COLO829 (cell line): ENCODE results near the gene ZYX.
"Not testable (repeated sequence)": the region's sequence is repeated elsewhere in the genome, so short reads cannot be mapped to it uniquely, and the experiment has no call there.

ENCODE experiments used
- DNase-seq: peaks from one replicate; pipeline ENCODE4 v3.0.0; 2012; ENCODE audit warnings: low spot score

Gene ZYX

DNA sequence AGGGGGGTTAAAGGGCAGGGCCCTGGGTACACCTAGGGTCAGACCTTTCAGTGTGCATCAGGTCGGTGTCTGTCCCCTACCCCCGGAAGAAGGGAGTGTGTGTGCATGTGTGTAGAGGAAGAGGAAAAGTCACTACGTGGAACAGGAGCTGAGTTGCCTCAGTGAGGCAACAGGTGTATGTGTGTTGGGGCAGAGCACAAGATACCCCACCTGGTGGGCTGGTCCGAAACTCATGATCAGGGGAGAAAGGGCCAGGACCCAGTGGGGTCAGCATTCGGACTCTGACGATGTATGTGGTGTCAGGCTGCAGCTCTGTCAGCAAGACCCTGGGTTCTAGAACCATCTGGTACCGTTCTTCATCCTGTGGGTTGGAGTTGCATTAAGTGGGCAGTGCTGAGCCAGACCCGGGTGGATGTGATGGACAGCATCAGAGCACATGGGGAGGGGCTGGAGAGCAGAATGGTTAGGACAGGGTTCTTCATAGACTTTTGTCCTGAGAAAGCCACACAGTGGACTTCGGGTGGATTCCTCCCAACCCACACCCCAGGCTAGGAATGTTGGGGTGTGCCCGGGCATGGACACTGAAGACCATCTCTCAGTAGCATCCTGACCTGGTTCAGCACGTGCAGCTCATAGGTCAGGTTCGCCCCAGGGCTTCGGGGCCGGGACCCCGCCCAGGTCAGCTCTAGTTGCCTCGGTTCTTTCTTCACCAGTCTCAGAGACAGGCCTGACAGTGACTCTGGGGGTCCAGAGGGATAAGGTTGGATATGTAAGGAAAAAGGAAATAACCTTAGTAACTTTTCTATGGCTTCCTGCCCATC lies 16.8 kb downstream of the ZYX start:
- DNase-seq: no peak

DNA sequence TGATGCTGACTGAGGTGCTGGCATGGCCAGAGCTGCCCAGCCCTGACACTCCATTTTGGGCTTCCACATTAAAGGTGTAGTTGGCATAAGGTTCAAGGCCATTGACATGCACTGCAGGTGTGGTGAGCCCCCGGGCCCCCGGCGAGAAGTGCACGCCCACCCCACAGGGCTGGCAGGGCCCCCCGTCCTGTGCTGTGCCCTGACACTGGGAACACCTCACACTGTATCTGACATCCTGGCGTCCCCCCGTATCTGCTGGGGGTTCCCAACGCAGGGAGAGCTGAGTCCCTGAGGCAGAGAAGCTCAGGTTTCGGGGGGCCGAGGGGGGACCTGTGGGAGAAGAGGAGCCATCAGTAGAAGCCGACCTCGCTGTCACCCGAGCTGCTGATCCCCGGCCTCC lies 17.5 kb downstream of the ZYX start:
- no peak for DNase-seq

DNA sequence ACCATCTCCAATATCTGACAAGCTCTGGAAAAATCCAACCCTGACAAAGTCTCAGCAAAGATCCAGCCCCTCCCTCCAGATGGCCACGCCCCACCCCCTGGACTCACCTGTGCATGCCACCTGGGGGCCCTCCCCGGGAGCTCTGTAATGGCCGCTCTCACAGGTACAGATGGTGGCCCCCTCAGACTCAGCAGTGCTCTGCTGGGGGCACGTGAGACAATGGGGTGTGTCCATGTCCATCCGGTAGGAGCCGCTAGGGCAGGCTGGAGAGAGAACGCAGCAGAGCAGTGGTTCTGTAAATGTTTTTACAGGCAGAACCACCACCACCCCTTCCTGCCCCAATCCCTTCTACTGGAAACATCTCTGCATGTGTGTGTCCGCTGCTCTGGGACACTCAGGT lies 18.0 kb downstream of the ZYX start:
- DNase-seq: no peak

DNA sequence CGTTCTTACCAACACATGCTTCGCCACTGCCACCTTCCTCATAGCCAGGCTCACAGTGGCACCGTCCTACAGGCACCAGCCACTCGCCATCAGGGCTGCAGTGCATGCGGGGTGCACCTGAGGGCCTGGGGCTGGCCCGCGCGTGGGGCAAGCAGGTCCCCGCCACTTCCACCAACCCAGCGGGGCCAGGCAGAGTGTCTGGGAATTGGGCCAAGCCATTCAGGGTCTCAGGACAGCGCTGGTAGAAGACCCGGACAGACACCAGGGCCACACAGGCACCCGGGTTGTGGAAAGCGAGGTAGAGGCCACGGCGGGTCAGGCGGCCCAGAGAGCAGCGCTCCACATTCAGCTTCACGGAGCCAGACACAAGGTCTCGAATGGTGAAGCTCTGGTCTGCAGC lies 18.5 kb downstream of the ZYX start:
- DNase-seq: no peak

DNA sequence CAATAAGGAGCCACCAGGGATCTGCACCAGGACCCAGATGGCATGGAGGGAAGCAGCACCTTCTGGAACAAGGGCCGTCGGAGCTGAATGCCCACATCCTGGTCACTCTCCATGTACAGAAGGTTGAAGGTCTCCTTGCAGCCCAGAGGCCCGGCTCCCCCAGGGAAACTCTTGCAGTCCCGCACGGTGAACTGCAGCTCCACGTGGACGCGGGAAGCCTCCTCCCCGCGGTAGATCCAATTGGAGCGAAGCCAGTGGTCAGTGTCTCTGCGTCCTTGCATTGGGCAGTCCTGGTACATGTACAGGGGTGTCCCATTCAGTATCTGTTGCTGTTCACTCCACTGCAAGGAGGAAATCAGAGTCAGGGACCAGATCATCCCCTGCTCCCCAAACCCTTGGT lies 20.1 kb downstream of the ZYX start:
- DNase-seq: no peak

DNA sequence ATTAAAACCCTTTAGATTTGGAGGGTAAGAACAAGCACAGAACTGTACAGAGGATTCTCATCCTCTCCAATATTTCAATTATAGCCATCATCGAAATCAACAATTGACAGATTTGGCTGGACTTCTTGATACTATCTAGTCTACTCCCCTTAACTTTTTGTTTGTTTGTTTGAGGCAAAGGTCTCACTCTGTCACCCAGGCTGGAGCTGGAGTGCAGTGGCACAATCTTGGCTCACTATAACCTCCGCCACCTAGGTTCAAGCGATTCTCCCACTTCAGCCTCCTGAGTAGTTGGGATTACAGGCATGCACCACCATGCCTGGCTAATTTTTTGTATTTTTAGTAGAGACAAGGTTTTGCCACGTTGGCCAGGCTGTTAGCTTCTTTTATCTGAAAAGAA lies 21.1 kb downstream of the ZYX start:
- DNase-seq: not testable (repeated sequence)

DNA sequence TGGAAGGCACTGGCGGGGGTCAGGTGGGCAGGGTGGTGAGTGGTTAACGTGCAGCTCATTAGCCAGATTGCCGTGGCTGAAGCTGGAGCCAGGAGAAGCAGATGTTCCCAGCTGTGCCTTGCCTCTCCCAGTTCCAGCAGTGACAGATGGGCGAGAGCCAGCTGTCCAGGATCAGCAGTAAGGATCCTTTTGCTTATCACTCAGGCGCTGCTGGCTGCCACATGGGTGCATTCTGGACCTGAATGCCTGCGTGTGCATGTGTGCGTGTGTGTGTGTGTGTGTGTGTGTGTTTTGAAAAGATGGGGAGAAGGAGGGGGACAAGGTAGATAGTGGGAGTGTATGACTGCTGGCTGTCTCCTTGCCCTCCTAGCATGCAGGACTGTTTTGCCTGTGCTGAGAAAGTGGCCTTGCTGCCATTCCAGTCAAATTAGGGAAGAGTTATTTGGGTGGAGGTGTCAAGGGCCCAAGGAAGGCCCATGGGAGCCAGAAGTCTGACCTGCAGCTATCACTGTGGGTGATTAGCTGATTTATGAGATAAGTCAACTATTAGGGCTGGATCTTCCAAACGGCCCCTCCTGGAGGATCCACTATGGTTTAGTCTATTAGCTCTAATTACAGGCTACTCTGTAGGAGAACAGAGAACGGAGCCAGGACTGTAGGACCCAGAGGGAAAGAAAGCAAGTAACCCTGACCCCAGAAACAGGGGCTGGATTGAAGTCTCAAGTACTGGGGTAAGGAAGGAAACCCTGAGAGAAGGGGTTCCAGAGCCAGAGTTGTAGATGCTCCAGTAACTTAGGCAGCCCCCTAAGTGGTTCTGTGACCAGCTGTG lies 24.2 kb downstream of the ZYX start:
- no peak for DNase-seq

DNA sequence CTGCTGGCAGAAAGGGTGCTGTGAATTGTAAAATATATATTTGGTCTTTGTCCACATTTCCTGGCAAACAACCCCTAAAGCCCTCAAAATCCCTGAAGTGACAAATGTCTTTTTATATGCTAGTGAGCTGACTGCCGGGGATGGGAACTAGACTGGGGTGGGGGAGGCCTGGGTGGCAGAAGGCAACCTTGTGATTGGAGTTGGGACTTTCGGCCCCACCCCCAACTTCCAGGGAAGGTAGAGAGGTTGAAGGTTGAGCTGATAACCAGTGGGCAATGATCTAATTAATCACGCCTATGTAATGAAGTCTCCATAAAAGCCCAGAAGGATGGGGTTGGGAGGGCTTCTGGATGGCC lies 24.8 kb downstream of the ZYX start:
- no peak for DNase-seq

DNA sequence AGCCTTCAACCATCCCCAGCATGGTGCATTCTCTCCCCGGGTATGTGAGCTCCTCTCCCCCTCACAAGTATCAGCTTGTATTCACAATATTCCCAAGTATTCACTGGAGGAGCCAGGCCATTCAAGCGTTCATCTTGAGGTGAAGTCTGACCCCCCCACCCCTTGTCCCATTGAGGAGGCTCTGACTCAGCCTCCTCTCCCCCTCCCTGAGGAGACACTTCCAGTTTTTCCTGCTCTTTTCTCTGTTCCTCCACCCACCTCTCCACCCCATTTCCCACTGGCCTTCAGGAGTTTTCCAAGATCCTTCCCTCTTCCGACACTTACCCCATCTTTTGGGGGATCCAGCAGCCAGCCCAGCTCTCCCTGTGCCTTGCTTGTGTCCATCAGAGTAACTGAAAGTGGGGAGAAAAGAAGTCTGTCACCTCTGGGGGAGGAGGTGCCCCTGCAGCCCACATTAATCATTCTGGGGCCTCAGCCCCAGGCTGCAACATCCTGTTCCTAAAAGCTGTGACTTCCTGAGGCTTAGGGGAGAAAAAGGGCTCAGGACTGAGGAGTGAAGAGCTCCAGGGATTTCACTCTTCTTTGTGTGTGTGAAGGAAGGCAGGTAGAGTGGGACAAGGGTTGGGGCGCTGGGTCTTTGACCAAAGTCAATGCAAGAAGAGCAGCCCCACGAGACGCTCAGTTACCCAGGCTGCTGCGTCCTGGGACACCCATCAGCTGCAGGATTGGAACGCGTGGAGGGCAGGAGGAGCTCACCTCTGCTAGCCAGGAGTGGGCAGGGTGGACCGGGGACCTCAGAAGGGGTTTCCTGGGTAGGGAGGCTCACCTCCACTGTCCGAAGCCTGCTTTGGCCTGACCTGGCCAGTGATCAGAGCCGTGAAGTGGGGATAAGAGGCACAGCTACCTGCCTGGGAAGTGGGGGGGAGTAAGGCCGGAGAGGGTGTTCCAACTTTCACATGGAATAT lies 26.4 kb downstream of the ZYX start:
- DNase-seq: no peak

DNA sequence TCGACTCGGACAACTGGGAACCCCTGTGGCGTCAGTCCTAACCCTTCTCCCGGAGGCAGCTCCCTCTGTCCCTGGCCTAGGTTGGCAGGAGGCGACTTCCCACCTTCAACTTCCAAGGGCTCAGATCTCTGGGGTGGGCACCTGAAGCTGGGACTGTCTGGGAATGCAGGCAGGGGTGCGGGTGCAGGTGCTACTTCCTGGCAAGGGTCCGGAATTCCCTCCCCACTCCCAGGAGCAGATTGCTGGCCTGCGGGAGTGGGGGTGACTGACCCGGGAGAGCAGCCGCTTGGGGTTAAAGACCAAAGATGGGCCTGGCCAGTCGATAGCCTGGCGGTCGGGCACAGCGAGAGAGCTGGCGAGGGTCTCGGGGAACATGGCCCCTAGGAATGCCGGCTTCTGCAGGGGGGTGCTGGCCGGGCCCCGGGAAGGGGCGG lies 27.1 kb downstream of the ZYX start:
- DNase-seq: no peak

DNA sequence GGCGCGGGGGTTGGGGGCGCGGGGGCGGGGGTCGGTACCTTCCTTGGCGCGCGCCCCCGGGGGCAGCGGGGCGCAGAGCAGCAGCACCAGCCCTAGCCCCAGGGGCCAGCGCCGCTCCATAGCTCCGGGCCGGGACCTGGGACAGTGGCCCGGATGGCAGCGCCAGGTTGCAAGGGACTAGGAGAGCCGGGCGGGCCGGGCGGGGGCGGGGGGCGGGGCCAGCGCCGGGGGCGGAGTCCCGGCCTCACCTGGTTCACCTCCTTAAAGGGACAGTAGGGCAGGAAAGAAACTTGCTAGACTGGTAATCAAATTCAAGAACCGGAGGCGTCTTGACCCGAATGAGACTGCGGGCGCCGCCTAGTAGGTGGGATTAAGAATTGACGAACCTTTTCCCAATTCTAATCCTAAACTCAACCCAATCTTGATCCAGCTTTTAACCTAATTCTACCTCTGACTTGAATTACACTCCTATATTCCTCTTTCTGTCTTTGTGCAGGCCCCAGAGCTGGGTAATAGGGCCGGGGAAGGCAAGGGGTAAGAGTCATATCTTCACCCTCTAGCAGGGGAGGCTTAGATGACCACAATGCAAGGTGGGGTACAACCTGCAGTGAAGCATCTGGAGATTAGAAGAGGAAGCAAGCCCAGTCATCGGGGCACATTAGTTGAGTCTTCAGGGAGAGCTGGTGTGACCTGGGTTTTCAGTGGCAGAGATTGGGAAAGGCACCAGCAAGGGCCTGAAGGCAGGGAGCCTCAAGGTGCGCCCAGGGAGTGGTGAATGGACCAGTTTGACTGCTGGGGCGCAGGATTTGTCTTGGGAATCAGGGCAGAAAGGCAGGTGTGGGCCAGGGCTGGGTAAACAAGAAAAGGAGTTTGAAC lies 27.8 kb downstream of the ZYX start, which contains the start of gene EPHA1:
Gene EPHA1 (minus strand): TSS at position 171 of the 876 bp plus-strand sequence. CDS start 51 bp downstream, at position 120.
- DNase-seq: no peak

DNA sequence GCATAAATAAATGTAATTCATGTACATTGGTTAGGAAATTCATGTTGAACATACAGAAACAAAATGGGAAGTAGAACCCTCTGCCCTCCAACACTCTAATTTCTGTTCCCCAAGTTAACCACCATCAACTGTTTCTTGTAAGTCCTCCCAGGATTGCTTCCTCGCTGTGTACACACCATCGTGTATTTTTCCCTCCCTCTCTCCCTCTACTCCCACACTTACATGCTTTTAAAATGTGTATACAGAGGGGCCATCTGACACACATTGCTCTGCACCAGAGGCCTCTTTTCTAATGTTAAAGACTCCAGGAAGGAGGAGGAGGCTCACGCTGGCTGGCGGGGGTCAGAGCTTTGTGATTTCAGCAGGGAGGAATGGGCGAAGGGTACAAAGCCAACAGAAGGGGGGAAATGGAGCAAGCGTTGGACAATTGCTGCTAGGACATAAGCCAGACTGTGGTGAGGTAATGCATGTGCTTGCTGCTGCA lies 29.4 kb downstream of the ZYX start:
- DNase-seq: no peak

DNA sequence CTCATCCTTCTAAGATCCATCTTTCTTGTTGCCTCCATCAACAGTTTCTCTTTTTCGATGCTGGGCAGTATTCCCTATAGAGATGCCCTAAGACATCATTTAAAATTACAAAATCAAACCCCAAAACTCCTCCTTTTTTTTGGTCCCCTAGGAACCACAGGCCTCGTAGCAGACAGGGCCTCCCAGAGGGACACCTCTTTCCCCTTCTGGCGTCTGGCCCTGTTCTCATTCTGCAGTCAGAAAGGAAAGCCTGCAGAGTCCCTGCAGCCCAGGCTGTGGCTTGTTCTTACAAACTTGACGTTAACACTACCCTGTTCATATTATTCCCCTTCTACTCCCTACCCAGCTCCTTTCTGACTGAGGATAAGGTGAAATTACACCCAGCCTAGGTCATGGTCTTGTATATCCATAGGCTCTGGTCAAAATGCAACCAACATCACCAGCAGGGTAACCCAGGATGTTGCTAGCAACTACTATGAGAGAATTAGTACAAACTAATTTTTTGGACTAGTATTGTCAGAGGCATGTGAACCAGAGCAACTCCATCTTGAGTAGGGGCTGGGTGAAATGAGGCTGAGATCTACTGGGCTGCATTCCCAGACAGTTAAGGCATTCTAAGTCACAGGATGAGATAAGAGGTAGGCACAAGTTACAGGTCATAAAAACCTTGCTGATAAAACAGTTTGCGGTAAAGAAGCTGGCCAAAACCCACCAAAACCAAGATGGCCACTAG lies 31.0 kb downstream of the ZYX start:
- DNase-seq: no peak

DNA sequence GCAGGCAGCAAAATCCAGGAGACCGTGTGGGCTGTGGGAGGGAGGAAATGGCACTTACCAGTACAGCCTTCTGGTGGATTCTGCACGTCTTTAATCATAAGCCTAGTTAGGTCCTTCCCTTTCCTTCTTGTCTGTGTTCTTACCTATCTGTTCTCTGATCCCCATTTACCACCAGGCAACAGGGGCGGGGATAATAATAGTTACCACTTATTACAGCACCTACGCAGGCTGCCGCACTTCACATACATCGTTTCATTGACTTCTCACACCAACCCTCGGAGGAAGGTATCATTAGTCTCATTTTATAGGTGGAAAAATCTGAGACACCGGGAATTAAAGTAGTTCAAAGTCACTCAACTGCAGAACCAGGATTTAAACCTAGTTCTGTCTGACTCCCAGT lies 32.0 kb downstream of the ZYX start:
- DNase-seq: no peak

DNA sequence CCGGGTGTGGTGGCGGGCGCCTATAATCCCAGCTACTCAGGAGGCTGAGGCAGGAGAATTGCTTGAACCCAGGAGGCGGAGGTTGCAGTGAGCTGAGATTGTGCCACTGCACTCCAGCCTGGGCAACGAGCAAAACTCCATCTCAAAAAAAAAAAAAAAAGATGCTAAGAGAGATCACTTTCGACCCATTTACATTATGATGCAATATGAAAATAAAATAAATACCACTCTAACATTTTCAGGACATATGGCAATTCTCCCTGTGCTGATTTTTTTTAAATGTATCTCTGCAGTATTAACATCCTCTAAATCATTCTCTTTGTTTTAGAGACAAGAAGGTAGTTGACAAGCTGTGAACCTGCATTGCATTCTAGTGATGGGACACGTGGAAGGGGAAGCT lies 34.1 kb downstream of the ZYX start:
- not testable (repeated sequence) for DNase-seq

DNA sequence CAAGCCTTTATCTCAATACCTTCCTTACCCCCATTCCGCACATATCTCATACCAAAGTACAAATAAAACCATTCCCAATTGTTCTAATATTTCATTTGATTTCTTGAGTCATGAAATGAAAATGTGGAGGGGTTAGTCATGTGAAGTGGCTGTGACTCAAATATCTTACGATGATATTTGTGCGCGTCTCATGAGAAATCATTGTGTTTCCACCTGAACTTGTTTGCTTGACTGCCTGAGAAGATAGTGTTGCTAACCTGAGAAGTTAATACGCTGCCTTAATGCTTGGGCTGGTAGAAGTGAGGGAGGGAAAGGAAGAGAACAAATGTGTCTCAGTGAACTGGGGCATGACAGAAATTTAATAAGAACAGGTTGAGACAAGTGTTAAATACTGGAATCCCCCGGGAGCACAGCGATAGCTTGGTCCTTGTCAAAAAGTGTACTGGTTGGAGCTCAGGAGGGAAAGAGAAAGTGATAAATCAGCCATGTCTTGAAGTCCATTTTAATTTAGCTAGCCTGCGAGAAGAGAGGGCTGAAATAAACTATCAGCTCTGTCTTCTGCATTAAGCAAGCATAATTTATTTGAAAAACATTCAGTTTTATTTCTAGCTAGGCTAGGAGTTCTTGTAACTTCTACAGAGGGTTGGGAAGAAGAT lies 34.7 kb downstream of the ZYX start:
- DNase-seq: no peak

DNA sequence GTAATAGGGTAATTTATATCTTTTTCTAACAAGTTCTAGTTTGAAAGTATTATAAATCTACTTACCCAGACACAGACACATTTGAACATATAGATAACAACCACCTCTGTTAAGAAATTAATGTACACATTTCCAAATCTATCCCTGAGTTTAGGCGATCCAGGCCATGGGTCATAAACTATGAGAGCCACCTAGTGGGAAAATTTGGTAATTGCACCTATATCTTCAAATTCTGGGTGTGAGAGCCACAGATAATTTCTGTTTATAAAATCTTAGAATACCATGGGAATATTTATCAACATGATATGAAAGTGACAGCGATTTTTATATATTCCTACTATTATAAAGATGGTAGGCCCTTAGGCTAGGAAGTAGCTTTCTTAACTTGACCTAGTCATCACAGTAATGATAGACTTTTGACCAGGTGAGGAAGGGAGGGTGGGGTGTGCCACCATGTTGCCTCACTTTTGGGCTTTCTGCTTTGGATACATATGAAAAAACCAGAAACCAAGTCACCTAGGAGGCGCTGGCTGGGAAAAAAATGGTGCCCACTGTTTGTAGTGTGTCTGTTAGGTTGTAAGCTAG lies 35.5 kb downstream of the ZYX start:
- peak; percentile 89 for DNase-seq

DNA sequence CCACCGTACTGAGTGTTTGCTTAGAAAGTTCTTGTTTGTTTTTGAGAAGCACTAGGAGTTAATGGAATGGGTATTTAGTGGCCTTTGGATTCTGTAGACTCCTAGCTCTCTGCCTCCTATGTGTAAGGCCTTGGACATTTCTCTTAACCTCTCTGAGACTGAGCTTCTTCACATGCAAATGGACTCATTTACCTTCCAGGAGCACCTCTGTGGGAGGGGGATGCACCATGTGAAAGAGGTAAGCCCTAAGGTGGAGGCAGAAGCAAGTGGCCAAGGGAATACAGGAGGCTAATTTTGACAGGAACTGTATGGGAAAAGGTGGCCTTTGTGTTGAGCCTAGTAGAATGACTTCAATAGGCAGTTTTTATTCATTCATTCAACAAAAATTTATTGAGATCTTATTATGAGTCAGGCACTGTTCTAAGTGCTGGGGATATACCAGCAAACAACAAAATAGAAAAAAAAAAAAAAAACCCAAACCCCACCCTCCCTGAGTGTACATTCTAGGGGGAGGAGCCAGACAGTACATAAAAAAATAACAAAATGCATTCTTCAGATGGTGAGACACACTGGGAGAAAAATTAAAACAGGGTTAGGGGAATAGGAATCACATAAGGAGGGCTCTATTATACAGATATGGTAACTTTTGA lies 36.7 kb downstream of the ZYX start:
- no peak for DNase-seq
